GM18873 (cell line): Measurements from ENCODE around the gene NAGPA.
"Not testable (repeated sequence)": the region's sequence is repeated elsewhere in the genome, so short reads cannot be mapped to it uniquely, and the experiment has no call there.

ENCODE experiments used
- ATAC-seq: cut with Tn5 transposase; IDR thresholded peaks from one replicate; pipeline ENCODE4 v1.9.1; 2021; ENCODE audit warnings: mild to moderate bottlenecking, moderate library complexity, moderate number of reproducible peaks; ENCODE audit not compliant: unreplicated experiment, low FRiP score

NAGPA gene

GRCh38 chr16:5033256-5034166, at the start of gene NAGPA:
TSS of gene NAGPA (minus strand) at chr16:5033935. CDS start at chr16:5033914, 21 bp downstream.
- ATAC-seq = peak; percentile 77

GRCh38 chr16:5080996-5081395, 47.3 kb upstream of the NAGPA start:
- ATAC-seq = not testable (repeated sequence)

- not testable (repeated sequence) for ATAC-seq
Observed at GRCh38 chr16:5080461-5080860, 46.7 kb upstream of the NAGPA start.

- ATAC-seq = no peak
Observed at GRCh38 chr16:5078626-5079025, 44.9 kb upstream of the NAGPA start.

- ATAC-seq = no peak
Observed at GRCh38 chr16:5077304-5077703, 43.6 kb upstream of the NAGPA start.

GRCh38 chr16:5075637-5076036, 41.9 kb upstream of the NAGPA start:
- ATAC-seq = no peak

GRCh38 chr16:5073771-5074170, 40.0 kb upstream of the NAGPA start:
- ATAC-seq = not testable (repeated sequence)

GRCh38 chr16:5073279-5073629, 39.5 kb upstream of the NAGPA start:
- ATAC-seq = no peak

- no peak for ATAC-seq
Observed at GRCh38 chr16:5072334-5073278, 38.9 kb upstream of the NAGPA start.

GRCh38 chr16:5071681-5072333, 38.1 kb upstream of the NAGPA start, which contains the start of gene ALG1:
TSS of gene ALG1 (plus strand) at chr16:5071843. CDS start at chr16:5071850, 7 bp downstream.
- peak; percentile 75 for ATAC-seq

- ATAC-seq = no peak
Observed at GRCh38 chr16:5071341-5071680, 37.6 kb upstream of the NAGPA start.

- no peak for ATAC-seq
Observed at GRCh38 chr16:5070431-5071186, 36.9 kb upstream of the NAGPA start.

GRCh38 chr16:5069854-5070253, 36.1 kb upstream of the NAGPA start:
- ATAC-seq = no peak

- ATAC-seq = no peak
Observed at GRCh38 chr16:5069048-5069447, 35.3 kb upstream of the NAGPA start.

GRCh38 chr16:5066511-5066910, 32.8 kb upstream of the NAGPA start:
- ATAC-seq = no peak

- no peak for ATAC-seq
Observed at GRCh38 chr16:5065813-5066212, 32.1 kb upstream of the NAGPA start, which contains the start of gene C16orf89. TSS of gene C16orf89 (minus strand) at chr16:5065956. CDS start at chr16:5065908, 48 bp downstream.

GRCh38 chr16:5065326-5065725, 31.6 kb upstream of the NAGPA start:
- ATAC-seq = no peak

- no peak for ATAC-seq
Observed at GRCh38 chr16:5064915-5065314, 31.2 kb upstream of the NAGPA start.

GRCh38 chr16:5062790-5063765, 29.3 kb upstream of the NAGPA start:
- no peak for ATAC-seq
